GM18951 (cell line): ENCODE measurements around the gene TXLNB.

Experiments used
- POLR2A ChIP-seq: IDR thresholded peaks from 4 replicates; pipeline ENCODE4 v1.6.1; 2011; ENCODE audit warnings: mild to moderate bottlenecking; ENCODE audit not compliant: insufficient read length, insufficient read depth; ENCODE audit errors: extremely low read depth
- in situ Hi-C: fragments of 300-500 bp; cut with MboI; formaldehyde crosslinking; loops from one replicate; pipeline ENCODE4 v1.12.0; 2022; ENCODE audit warnings: low sequenced_read_pairs, mixed read lengths, inconsistent platforms; ENCODE audit not compliant: unreplicated experiment

TXLNB gene

GRCh38 chr6:139325125-139325524 lies 33.3 kb upstream of the TXLNB start:
- TF ChIP-seq POLR2A, result no peak
- in situ Hi-C loops, result no loop called here

GRCh38 chr6:139324301-139324555 lies 32.4 kb upstream of the TXLNB start:
- in situ Hi-C loops, result no loop called here
- TF ChIP-seq POLR2A, result no peak

GRCh38 chr6:139323511-139324300 lies 31.9 kb upstream of the TXLNB start:
- TF ChIP-seq POLR2A, result no peak
- in situ Hi-C loops, result no loop called here

- no peak for TF ChIP-seq POLR2A
- in situ Hi-C loops, result no loop called here
Measured at GRCh38 chr6:139320081-139320480, 28.3 kb upstream of the TXLNB start.

- in situ Hi-C loops, result no loop called here
- no peak for TF ChIP-seq POLR2A
Measured at GRCh38 chr6:139316622-139317317, 25.0 kb upstream of the TXLNB start.

GRCh38 chr6:139313784-139314545 lies 22.2 kb upstream of the TXLNB start:
- in situ Hi-C loops, result no loop called here
- TF ChIP-seq POLR2A, result no peak

GRCh38 chr6:139313229-139313628 lies 21.4 kb upstream of the TXLNB start:
- in situ Hi-C loops, result no loop called here
- no peak for TF ChIP-seq POLR2A

- in situ Hi-C loops, result no loop called here
- TF ChIP-seq POLR2A, result no peak
Measured at GRCh38 chr6:139311831-139312230, 20.0 kb upstream of the TXLNB start.

GRCh38 chr6:139308936-139309603 lies 17.3 kb upstream of the TXLNB start:
- in situ Hi-C loops, result no loop called here
- no peak for TF ChIP-seq POLR2A

GRCh38 chr6:139308286-139308916 lies 16.6 kb upstream of the TXLNB start:
- no peak for TF ChIP-seq POLR2A
- in situ Hi-C loops, result no loop called here

- no peak for TF ChIP-seq POLR2A
- in situ Hi-C loops, result no loop called here
Measured at GRCh38 chr6:139306291-139306981, 14.6 kb upstream of the TXLNB start.

GRCh38 chr6:139303185-139303584 lies 11.4 kb upstream of the TXLNB start:
- in situ Hi-C loops, result no loop called here
- no peak for TF ChIP-seq POLR2A
